ENCODE data around the gene CHCHD10. TPM values are rescaled to one million over a fixed set of nuclear protein-coding genes. Genes with fewer than 3 reads are reported as not detected.
A peak's percentile ranks its signal among the peaks of the same experiment; 100 is the strongest.

CHCHD10 gene
- total and polyA plus RNA-seq, 11 donors, result 374 to 2,069 (median 944) TPM

- Histone ChIP-seq H3K4me1 (peaks cover 0 to 29% (median 10%) of the 10 kb centered on the region in 12 donors), H3K27ac (no peak overlapping the region), H3K36me3 (peaks cover 0 to 34% (median 26%) of the 10 kb centered on the region in 9 donors), H3K9me3 (peaks cover 0 to 7% (median 0%) of the 10 kb centered on the region in 12 donors), H3K27me3 (no peaks in the 10 kb centered on the region), H3K4me3 (no peak overlapping the region)
- ATAC-seq (no peak), DNase-seq (no peak)
- 64 to 72% (median 70%) methylated on average over 6 of the region's 6 CpGs for WGBS, 4 donors
- no peak for TF ChIP-seq POLR2A (IDR thresholded peaks at IDR 0.05)
- TF ChIP-seq CTCF (IDR thresholded peaks at IDR 0.05), result no peak
- intact Hi-C loops (cut with DNase I), result no loop called here
These were observed 22.0 kb downstream of the CHCHD10 start for GRCh38 chr22:23745791-23746190.

GRCh38 chr22:23744485-23744884 lies 23.3 kb downstream of the CHCHD10 start:
- ATAC-seq (no peak), DNase-seq (no peak)
- H3K27ac ChIP-seq, result no peak overlapping the region
- peaks cover 0 to 18% (median 7%) of the 10 kb centered on the region in 12 donors for H3K4me1 ChIP-seq
- peaks cover 0 to 7% (median 0%) of the 10 kb centered on the region in 12 donors for H3K9me3 ChIP-seq
- TF ChIP-seq POLR2A (IDR thresholded peaks at IDR 0.05) (no peak), CTCF (IDR thresholded peaks at IDR 0.05) (no peak)
- H3K4me3 ChIP-seq, result no peak overlapping the region
- H3K36me3 ChIP-seq, result peaks cover 0 to 34% (median 26%) of the 10 kb centered on the region in 9 donors
- 96 to 100% (median 98%) methylated on average over 7 to 14 of the region's 14 CpGs for WGBS, 4 donors
- intact Hi-C loops (cut with DNase I), result no loop called here
- no peaks in the 10 kb centered on the region for H3K27me3 ChIP-seq

GRCh38 chr22:23744001-23744400 lies 23.8 kb downstream of the CHCHD10 start:
- peaks cover 0 to 7% (median 0%) of the 10 kb centered on the region in 12 donors for H3K9me3 ChIP-seq
- no peaks in the 10 kb centered on the region for H3K27me3 ChIP-seq
- 90 to 97% (median 95%) methylated on average over 9 to 13 of the region's 13 CpGs for WGBS, 4 donors
- no peak overlapping the region for H3K4me3 ChIP-seq
- intact Hi-C loops (cut with DNase I), result no loop called here
- H3K36me3 ChIP-seq, result peaks cover 0 to 34% (median 26%) of the 10 kb centered on the region in 9 donors
- DNase-seq (no peak), ATAC-seq (no peak)
- H3K27ac ChIP-seq, result no peak overlapping the region
- TF ChIP-seq POLR2A (IDR thresholded peaks at IDR 0.05), result no peak
- no peak for TF ChIP-seq CTCF (IDR thresholded peaks at IDR 0.05)
- H3K4me1 ChIP-seq, result peaks cover 0 to 17% (median 7%) of the 10 kb centered on the region in 12 donors

GRCh38 chr22:23743303-23743705 lies 24.5 kb downstream of the CHCHD10 start:
- ATAC-seq, result peak in 2 of 4 donors; percentile 8 to 16
- intact Hi-C loops (cut with DNase I), result no loop called here
- no peak for TF ChIP-seq POLR2A (IDR thresholded peaks at IDR 0.05)
- no peak for TF ChIP-seq CTCF (IDR thresholded peaks at IDR 0.05)

More at GRCh38 chr22:23743303-23743705, 24.5 kb downstream of the CHCHD10 start:
- Histone ChIP-seq H3K36me3 (peaks cover 0 to 34% (median 26%) of the 10 kb centered on the region in 9 donors), H3K9me3 (peaks cover 0 to 7% (median 0%) of the 10 kb centered on the region in 12 donors), H3K27me3 (no peaks in the 10 kb centered on the region), H3K27ac (peak overlapping the region in 3 of 12 donors; percentile 24 to 37 (median 27)), H3K4me1 (peaks cover 0 to 17% (median 7%) of the 10 kb centered on the region in 12 donors), H3K4me3 (no peak overlapping the region)
- 60 to 81% (median 70%) methylated on average over 2 of the region's 2 CpGs for WGBS, 4 donors
- DNase-seq, result peak in 2 of 5 donors; percentile 37 to 51

Measured in heart left ventricle (tissue), 16 donors.